Heart right ventricle (tissue), 16 donors: Measurements from ENCODE around the gene F2RL1. TPM values are rescaled to one million over a fixed set of nuclear protein-coding genes. Genes with fewer than 3 reads are reported as not detected.

Experiments used
- ATAC-seq, 8 donors: fragments of 200-7000 bp; cut with Tn5 transposase; one replicate each; pipeline ENCODE4 v1.9.1; 2020; ENCODE audit warnings: mild to moderate bottlenecking in 8 of 8, moderate library complexity in 8 of 8, moderate number of reproducible peaks in 1 of 8
- DNase-seq, 2 donors: peaks; one replicate each; pipeline ENCODE4 v3.0.0-alpha.2; 2020
- H3K27ac ChIP-seq, 10 donors: fragments of 200-600 bp; sonication (generic) in 2 of 10; one replicate each; pipeline versions ENCODE4 v1.5.0 to v1.8.0; 2020 to 2022; ENCODE audit warnings: mild to moderate bottlenecking in 3 of 10
- H3K27me3 ChIP-seq, 7 donors: fragments of 200-600 bp; one replicate each; pipeline ENCODE4 v1.8.0; 2021 to 2022; ENCODE audit warnings: mild to moderate bottlenecking in 2 of 7
- H3K36me3 ChIP-seq, 9 donors: fragments of 200-600 bp; sonication (generic) in 1 of 9; one replicate each; pipeline versions ENCODE4 v1.5.0 to v1.8.0; 2020 to 2022; ENCODE audit warnings: mild to moderate bottlenecking in 2 of 9
- H3K4me1 ChIP-seq, 9 donors: fragments of 200-600 bp; sonication (generic) in 1 of 9; one replicate each; pipeline versions ENCODE4 v1.5.0 to v1.8.0; 2020 to 2022; ENCODE audit warnings: mild to moderate bottlenecking in 4 of 9
- H3K4me3 ChIP-seq, 10 donors: fragments of 200-600 bp; sonication (generic) in 2 of 10; one replicate each; pipeline versions ENCODE4 v1.5.0 to v1.8.0; 2020 to 2022; ENCODE audit warnings: mild to moderate bottlenecking in 7 of 10, moderate library complexity in 2 of 10
- H3K9me3 ChIP-seq, 11 donors: fragments of 200-600 bp in 10 of 11; sonication (generic) in 2 of 11; one replicate each; pipeline versions ENCODE4 v1.5.0 to v1.8.0; 2013 to 2022; ENCODE audit warnings: mild to moderate bottlenecking in 2 of 11, control low read depth in 1 of 11, moderate library complexity in 1 of 11
- WGBS, 2 donors: extraction: QIAGEN DNeasy Blood & Tissue Kit; methylation state at CpG; one replicate each; pipeline ENCODE4 v1.1.7; 2013; ENCODE audit warnings: inconsistent platforms in 1 of 2; 5-methylcytosine and 5-hydroxymethylcytosine counted together
- intact Hi-C, 10 donors: fragments of 100-400 bp; cut with DNase I; formaldehyde crosslinking; loops; one replicate each; pipeline versions ENCODE4 v1.11.1 to v1.14.2; 2022
- polyA plus RNA-seq, 2 donors: library from polyadenylated mRNA; stranded (reverse); fragments of 200-250 nt; gene quantifications; one replicate each; pipeline ENCODE4 v1.2.3, GENCODE V29; 2013
- total RNA-seq, 10 donors: library from RNA; stranded (reverse); fragmentation: NEBNext Ultra II Directional in 3 of 10; extraction: Animal tissue kit (Norgen Biotek cat#: 25700) in 3 of 10; gene quantifications; one replicate each; pipeline versions ENCODE4 v1.2.1 to v1.2.4, GENCODE V29; 2021 to 2023
- TF ChIP-seq, protein P1 (sequence below), 9 donors: fragments of 200-600 bp; sonication (generic) in 2 of 9; IDR thresholded peaks; one replicate each; pipeline versions ENCODE4 v1.5.0 to v1.8.0; 2021 to 2022; ENCODE audit warnings: antibody characterized with exemption in 9 of 9, mild to moderate bottlenecking in 5 of 9, moderate library complexity in 1 of 9
- donor health status: Arrhythmogenic right ventricular cardiomyopathy.
- donor health status: ischemic (EF 13 %, LVEDD 7.1; RV severe dilation, severe dysfunction).
- donor health status: healthy with polysubstance abuse.
- donor health status: DM: no; HTN: yes; CAD: no.
- donor health status: DM: no; HTN: no; CAD: no.
- donor health status: ischemic (EF 25% LVEDD 6.9; RV normal size, moderate dysfunction).
- donor health status: ischemic (EF 25% LVEDD 5.7; RV mildly dilated, moderate dysfunction).
- donor health status: healthy.
- donor health status: DM: yes; HTN: yes; CAD: no.
- donor health status: Ischemic cardiomyopathy.
- donor health status: ischemic (EF 35%, LVEDD 5.7; RV mildly dilated, moderate dysfunction).
- donor health status: nonischemic (EF 11% LVEDD 7.7; RV severe dilation, severe dysfunction).
- donor health status: DM: yes; HTN: yes; CAD: no.
- donor health status: PGD.
- donor health status: ischemic (EF 29% LVEDD 5.4; RV normal size, mild dysfunction).
- donor health status: nonischemic (EF 23%, LVEDD 6.1; RV moderate dilation, normal function).

Gene F2RL1
- total and polyA plus RNA-seq, 12 donors, result 0.56 to 3.9 (median 0.91) TPM

DNA sequence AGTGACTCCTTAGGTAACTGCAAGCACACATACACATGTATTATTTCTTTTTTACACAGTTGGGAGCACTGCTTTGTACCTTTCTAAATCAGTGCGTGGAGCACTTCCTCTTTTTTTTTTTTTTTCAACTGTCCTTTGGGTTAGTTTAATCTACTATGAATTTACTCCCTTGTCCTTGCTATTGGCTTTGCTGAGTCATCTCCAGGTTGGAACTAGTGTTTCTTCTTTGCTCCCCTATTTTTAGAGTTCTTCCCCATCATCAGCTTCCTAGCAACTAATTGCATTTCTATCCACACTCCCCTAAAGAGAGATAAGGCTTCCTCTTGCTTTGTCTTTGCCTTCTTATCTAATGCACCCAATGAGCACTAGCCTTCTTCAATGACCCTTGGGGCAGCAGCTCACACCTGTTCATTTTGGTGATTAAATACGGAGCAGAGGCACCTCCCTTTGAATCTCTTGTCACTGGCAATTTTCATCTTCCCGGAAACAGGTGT is 55.3 kb downstream of the F2RL1 start:
- ATAC-seq (no peak), DNase-seq (no peak)
- TF ChIP-seq, protein P1, sequence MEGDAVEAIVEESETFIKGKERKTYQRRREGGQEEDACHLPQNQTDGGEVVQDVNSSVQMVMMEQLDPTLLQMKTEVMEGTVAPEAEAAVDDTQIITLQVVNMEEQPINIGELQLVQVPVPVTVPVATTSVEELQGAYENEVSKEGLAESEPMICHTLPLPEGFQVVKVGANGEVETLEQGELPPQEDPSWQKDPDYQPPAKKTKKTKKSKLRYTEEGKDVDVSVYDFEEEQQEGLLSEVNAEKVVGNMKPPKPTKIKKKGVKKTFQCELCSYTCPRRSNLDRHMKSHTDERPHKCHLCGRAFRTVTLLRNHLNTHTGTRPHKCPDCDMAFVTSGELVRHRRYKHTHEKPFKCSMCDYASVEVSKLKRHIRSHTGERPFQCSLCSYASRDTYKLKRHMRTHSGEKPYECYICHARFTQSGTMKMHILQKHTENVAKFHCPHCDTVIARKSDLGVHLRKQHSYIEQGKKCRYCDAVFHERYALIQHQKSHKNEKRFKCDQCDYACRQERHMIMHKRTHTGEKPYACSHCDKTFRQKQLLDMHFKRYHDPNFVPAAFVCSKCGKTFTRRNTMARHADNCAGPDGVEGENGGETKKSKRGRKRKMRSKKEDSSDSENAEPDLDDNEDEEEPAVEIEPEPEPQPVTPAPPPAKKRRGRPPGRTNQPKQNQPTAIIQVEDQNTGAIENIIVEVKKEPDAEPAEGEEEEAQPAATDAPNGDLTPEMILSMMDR (IDR thresholded peaks at IDR 0.05), result no peak
- H3K36me3 ChIP-seq, result no peaks in the 10 kb centered on the region
- WGBS, 2 donors, result 21 to 32% methylated on average over 3 of the region's 3 CpGs
- peaks cover 0 to 12% (median 6%) of the 10 kb centered on the region in 9 donors for H3K4me1 ChIP-seq
- intact Hi-C loops, result loop anchor here in 3 of 10 donors (5.0 to 10.0 kb wide), 3 partner anchors 138 to 621 kb away; partner anchors contain the start of gene WDR41 (in 1 of the 3)
- no peak overlapping the region for H3K27ac ChIP-seq
- no peak overlapping the region for H3K4me3 ChIP-seq
- H3K27me3 ChIP-seq, result no peaks in the 10 kb centered on the region
- no peaks in the 10 kb centered on the region for H3K9me3 ChIP-seq

Other genes starting within 250 kb of the F2RL1 start
- 1 to 10 TPM in 2 of 10 donors, under 1 TPM in 8; 0.12 to 1.5 (median 0.45) TPM for gene F2RL2, start 195.6 kb upstream of the F2RL1 start, total RNA-seq
- under 1 TPM; 0.15 to 0.30 TPM for gene F2RL2, start 195.6 kb upstream of the F2RL1 start, polyA plus RNA-seq
- 10 to 100 TPM in 6 of 10 donors, 1 to 10 TPM in 4; 6.0 to 20.9 (median 11.1) TPM for gene F2R, start 102.9 kb upstream of the F2RL1 start, total RNA-seq
- 10 to 100 TPM in 1 of 2 donors, 1 to 10 TPM in 1; 3.1 to 16.6 TPM for gene F2R, start 102.9 kb upstream of the F2RL1 start, polyA plus RNA-seq
- under 1 TPM in 1 of 10 donors, not detected in 9; 0.22 TPM for gene S100Z, start 31.0 kb downstream of the F2RL1 start, total RNA-seq
- under 1 TPM in 1 of 2 donors, not detected in 1; 0.03 TPM for gene S100Z, start 31.0 kb downstream of the F2RL1 start, polyA plus RNA-seq
- 1 to 10 TPM in 7 of 10 donors, under 1 TPM in 2, not detected in 1; 0.66 to 4.9 (median 2.7) TPM for gene CRHBP, start 134.0 kb downstream of the F2RL1 start, total RNA-seq
- gene CRHBP, start 134.0 kb downstream of the F2RL1 start, polyA plus RNA-seq, result 1 to 10 TPM in 1 of 2 donors, under 1 TPM in 1; 0.38 to 1.5 TPM
- 10 to 100 TPM; 12.6 to 20.6 (median 16.2) TPM for gene AGGF1, start 211.4 kb downstream of the F2RL1 start, total RNA-seq
- gene AGGF1, start 211.4 kb downstream of the F2RL1 start, polyA plus RNA-seq, result 1 to 10 TPM; 7.3 to 8.1 TPM